Peyer's patch (tissue), 4 donors: ENCODE results near the gene RPGRIP1L.

ENCODE experiments used
- CTCF ChIP-seq, 6 experiments: fragments of 450-650 bp in 4 of 6; fragments of 200-600 bp in 2 of 6; sonication (generic) in 1 of 6; IDR thresholded peaks; one replicate each; pipeline ENCODE4 v1.5.1; 2017 to 2019; ENCODE audit warnings: antibody characterized with exemption in 6 of 6, mild to moderate bottlenecking in 3 of 6, moderate library complexity in 1 of 6
- POLR2A ChIP-seq, 2 donors: fragments of 450-650 bp; IDR thresholded peaks; one replicate each; pipeline ENCODE4 v1.5.1; 2017; ENCODE audit warnings: antibody characterized with exemption in 2 of 2, mild to moderate bottlenecking in 2 of 2, moderate library complexity in 2 of 2

DNA sequence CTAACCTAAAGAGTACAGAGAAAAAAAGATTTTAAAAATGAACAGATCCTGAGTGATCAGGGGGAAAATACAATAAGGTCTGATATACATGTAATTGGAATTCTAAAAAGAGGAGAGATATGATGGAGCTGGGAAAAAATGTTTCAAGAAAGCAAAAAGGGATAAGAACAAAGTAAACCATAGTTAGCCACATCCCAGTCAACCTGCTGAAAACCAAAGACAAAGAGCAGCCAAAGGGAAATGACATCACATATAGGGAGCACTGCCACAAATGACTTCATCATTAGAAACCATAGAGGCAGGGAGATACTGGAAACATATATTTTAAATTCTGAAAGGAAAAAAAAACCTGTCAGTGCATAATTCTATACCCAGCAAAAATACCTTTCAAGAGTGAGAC, 131.9 kb downstream of the RPGRIP1L start:
- TF ChIP-seq CTCF (IDR thresholded peaks at IDR 0.05) (no peak), POLR2A (IDR thresholded peaks at IDR 0.05) (no peak)
